HUES64 (cell line): ENCODE results near the gene BIVM.

Experiments used
- H3K27ac ChIP-seq: 2 replicates; pipeline ENCODE4 v1.7.0; 2013; ENCODE audit warnings: low read depth, low read length, inconsistent platforms
- H3K27me3 ChIP-seq: 2 replicates; pipeline ENCODE4 v1.6.1; 2013; ENCODE audit warnings: mild to moderate bottlenecking, low read length; ENCODE audit not compliant: insufficient read depth
- H3K36me3 ChIP-seq: 2 replicates; pipeline ENCODE4 v1.6.1; 2013; ENCODE audit warnings: mild to moderate bottlenecking, low read length; ENCODE audit not compliant: insufficient read depth
- H3K4me1 ChIP-seq: 2 replicates; pipeline ENCODE4 v1.6.1; 2013; ENCODE audit warnings: mild to moderate bottlenecking, low read length, moderate library complexity; ENCODE audit not compliant: insufficient read depth
- H3K4me3 ChIP-seq: 2 replicates; pipeline ENCODE4 v1.5.1; 2013; ENCODE audit warnings: mild to moderate bottlenecking, low read length, moderate library complexity
- H3K9ac ChIP-seq: 2 replicates; pipeline ENCODE4 v1.6.1; 2013; ENCODE audit warnings: mild to moderate bottlenecking, low read depth, low read length
- H3K9me3 ChIP-seq: 2 replicates; pipeline ENCODE4 v1.6.1; 2013; ENCODE audit warnings: low read depth, low read length; ENCODE audit not compliant: insufficient read depth
- WGBS: fragments of 150-250, 120-280 bp; methylation state at CpG from one replicate; pipeline ENCODE4 v1.1.7; 2013; ENCODE audit warnings: missing lambda C conversion rate; 5-methylcytosine and 5-hydroxymethylcytosine counted together

The BIVM gene

GRCh38 chr13:102868366-102868936 lies 69.5 kb downstream of the BIVM start:
- Histone ChIP-seq H3K9ac (no peak overlapping the region), H3K4me3 (no peak overlapping the region), H3K27me3 (no peaks in the 10 kb centered on the region), H3K9me3 (no peaks in the 10 kb centered on the region), H3K4me1 (no peaks in the 10 kb centered on the region), H3K27ac (no peak overlapping the region), H3K36me3 (peaks cover 65% of the 10 kb centered on the region)
- 96% methylated on average over 5 of the region's 5 CpGs for WGBS

- Histone ChIP-seq H3K9ac (no peak overlapping the region), H3K4me3 (no peak overlapping the region), H3K27me3 (no peaks in the 10 kb centered on the region), H3K9me3 (no peaks in the 10 kb centered on the region), H3K4me1 (0 out of 2 replicates have a peak, but pooled peaks cover 1% of the 10 kb centered on the region), H3K27ac (no peak overlapping the region), H3K36me3 (peaks cover 60% of the 10 kb centered on the region)
- 67% methylated on average over 5 of the region's 5 CpGs for WGBS
Observed at GRCh38 chr13:102869948-102870676, 71.2 kb downstream of the BIVM start.

GRCh38 chr13:102870677-102871415 lies 71.9 kb downstream of the BIVM start:
- Histone ChIP-seq H3K9me3 (no peaks in the 10 kb centered on the region), H3K4me3 (no peak overlapping the region), H3K27me3 (no peaks in the 10 kb centered on the region), H3K9ac (no peak overlapping the region), H3K4me1 (peaks cover 2% of the 10 kb centered on the region; the same call in 1 of the 2 replicates), H3K27ac (no peak overlapping the region), H3K36me3 (peaks cover 60% of the 10 kb centered on the region)
- WGBS: 64% methylated on average over 22 of the region's 22 CpGs

- Histone ChIP-seq H3K36me3 (peaks cover 50% of the 10 kb centered on the region), H3K27me3 (no peaks in the 10 kb centered on the region), H3K9ac (no peak overlapping the region), H3K27ac (no peak overlapping the region), H3K4me1 (peaks cover 2% of the 10 kb centered on the region; the same call in 1 of the 2 replicates), H3K4me3 (no peak overlapping the region), H3K9me3 (no peaks in the 10 kb centered on the region)
- WGBS: 96% methylated on average over 5 of the region's 7 CpGs
Observed at GRCh38 chr13:102872131-102872530, 73.2 kb downstream of the BIVM start.

GRCh38 chr13:102872531-102872930 lies 73.6 kb downstream of the BIVM start:
- no peak overlapping the region for H3K9ac ChIP-seq
- peaks cover 2% of the 10 kb centered on the region; the same call in 1 of the 2 replicates for H3K4me1 ChIP-seq
- H3K4me3 ChIP-seq: no peak overlapping the region
- no peaks in the 10 kb centered on the region for H3K9me3 ChIP-seq
- H3K27ac ChIP-seq: no peak overlapping the region
- no peaks in the 10 kb centered on the region for H3K27me3 ChIP-seq
- WGBS: no CpG with 5 or more reads among the region's 1 CpG
- peaks cover 46% of the 10 kb centered on the region for H3K36me3 ChIP-seq

GRCh38 chr13:102873653-102874052 lies 74.7 kb downstream of the BIVM start:
- WGBS: no CpG with 5 or more reads among the region's 3 CpGs

GRCh38 chr13:102875256-102875655 lies 76.3 kb downstream of the BIVM start:
- Histone ChIP-seq H3K9me3 (no peaks in the 10 kb centered on the region), H3K4me3 (no peak overlapping the region), H3K9ac (no peak overlapping the region), H3K4me1 (peaks cover 2% of the 10 kb centered on the region; the same call in 1 of the 2 replicates), H3K27ac (no peak overlapping the region), H3K27me3 (no peaks in the 10 kb centered on the region), H3K36me3 (peaks cover 34% of the 10 kb centered on the region)
- WGBS: 91% methylated on average over 4 of the region's 4 CpGs

More at GRCh38 chr13:102873653-102874052, 74.7 kb downstream of the BIVM start:
- no peaks in the 10 kb centered on the region for H3K9me3 ChIP-seq
- H3K27me3 ChIP-seq: no peaks in the 10 kb centered on the region
- no peak overlapping the region for H3K9ac ChIP-seq
- H3K27ac ChIP-seq: no peak overlapping the region
- H3K4me3 ChIP-seq: no peak overlapping the region
- H3K36me3 ChIP-seq: peaks cover 39% of the 10 kb centered on the region
- peaks cover 2% of the 10 kb centered on the region; the same call in 1 of the 2 replicates for H3K4me1 ChIP-seq

GRCh38 chr13:102877303-102877702 lies 78.4 kb downstream of the BIVM start:
- WGBS: 100% methylated on average over 1 of the region's 1 CpG
- Histone ChIP-seq H3K9ac (no peak overlapping the region), H3K4me3 (no peak overlapping the region), H3K36me3 (peaks cover 32% of the 10 kb centered on the region), H3K27ac (no peak overlapping the region), H3K27me3 (no peaks in the 10 kb centered on the region), H3K9me3 (no peaks in the 10 kb centered on the region), H3K4me1 (peaks cover 2% of the 10 kb centered on the region; the same call in 1 of the 2 replicates)

- Histone ChIP-seq H3K27me3 (no peaks in the 10 kb centered on the region), H3K9me3 (no peaks in the 10 kb centered on the region), H3K36me3 (peaks cover 20% of the 10 kb centered on the region), H3K9ac (no peak overlapping the region), H3K4me3 (no peak overlapping the region), H3K27ac (no peak overlapping the region), H3K4me1 (peaks cover 2% of the 10 kb centered on the region; the same call in 1 of the 2 replicates)
- WGBS: 93% methylated on average over 5 of the region's 5 CpGs
Observed at GRCh38 chr13:102878481-102878880, 79.6 kb downstream of the BIVM start.

- H3K9ac ChIP-seq: no peak overlapping the region
- H3K4me1 ChIP-seq: peaks cover 2% of the 10 kb centered on the region; the same call in 1 of the 2 replicates
- WGBS: 93% methylated on average over 13 of the region's 13 CpGs
- no peaks in the 10 kb centered on the region for H3K27me3 ChIP-seq
- no peak overlapping the region for H3K4me3 ChIP-seq
- peaks cover 11% of the 10 kb centered on the region for H3K36me3 ChIP-seq
- no peak overlapping the region for H3K27ac ChIP-seq
- H3K9me3 ChIP-seq: no peaks in the 10 kb centered on the region
Observed at GRCh38 chr13:102879793-102880499, 81.0 kb downstream of the BIVM start.
